Measurements from ENCODE around the gene TIMELESS. TPM values are rescaled to one million over a fixed set of nuclear protein-coding genes. Genes with fewer than 3 reads are reported as not detected.

TIMELESS gene
- total RNA-seq, 1 experiment from 2014 or later = 71.4 TPM

DNA sequence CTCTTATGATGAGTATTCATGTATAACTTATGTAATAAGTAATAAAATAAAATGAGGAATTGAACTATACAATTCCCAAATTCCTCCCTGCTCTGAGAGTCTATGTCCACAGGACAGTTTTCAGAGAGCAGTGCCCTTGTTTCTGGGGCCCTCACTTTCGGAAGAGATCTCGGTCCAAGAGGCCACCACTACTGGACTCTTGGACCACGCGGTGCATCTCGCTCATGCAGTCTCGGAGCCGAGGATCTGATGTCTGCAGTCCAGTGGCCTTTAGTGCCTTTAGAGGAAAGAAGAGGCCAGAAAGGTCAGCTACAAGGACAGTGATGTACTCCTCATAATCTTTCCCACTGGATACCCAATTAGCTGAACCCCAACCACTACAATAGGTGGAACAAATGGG, 30.4 kb upstream of the TIMELESS start:
- H3K9me3 ChIP-seq (ENCODE audit: low read depth, low read length, poor library complexity, severe bottlenecking) = no peaks in the 10 kb centered on the region
- no peak for TF ChIP-seq EZH2 (IDR thresholded peaks at IDR 0.05; ENCODE audit: borderline replicate concordance, low read depth, low read length, poor library complexity, severe bottlenecking)
- TF ChIP-seq, protein P1, sequence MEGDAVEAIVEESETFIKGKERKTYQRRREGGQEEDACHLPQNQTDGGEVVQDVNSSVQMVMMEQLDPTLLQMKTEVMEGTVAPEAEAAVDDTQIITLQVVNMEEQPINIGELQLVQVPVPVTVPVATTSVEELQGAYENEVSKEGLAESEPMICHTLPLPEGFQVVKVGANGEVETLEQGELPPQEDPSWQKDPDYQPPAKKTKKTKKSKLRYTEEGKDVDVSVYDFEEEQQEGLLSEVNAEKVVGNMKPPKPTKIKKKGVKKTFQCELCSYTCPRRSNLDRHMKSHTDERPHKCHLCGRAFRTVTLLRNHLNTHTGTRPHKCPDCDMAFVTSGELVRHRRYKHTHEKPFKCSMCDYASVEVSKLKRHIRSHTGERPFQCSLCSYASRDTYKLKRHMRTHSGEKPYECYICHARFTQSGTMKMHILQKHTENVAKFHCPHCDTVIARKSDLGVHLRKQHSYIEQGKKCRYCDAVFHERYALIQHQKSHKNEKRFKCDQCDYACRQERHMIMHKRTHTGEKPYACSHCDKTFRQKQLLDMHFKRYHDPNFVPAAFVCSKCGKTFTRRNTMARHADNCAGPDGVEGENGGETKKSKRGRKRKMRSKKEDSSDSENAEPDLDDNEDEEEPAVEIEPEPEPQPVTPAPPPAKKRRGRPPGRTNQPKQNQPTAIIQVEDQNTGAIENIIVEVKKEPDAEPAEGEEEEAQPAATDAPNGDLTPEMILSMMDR (conservative IDR thresholded peaks at IDR 0.05; ENCODE audit: low read depth, low read length) = no peak
- POLR2A ChIA-PET (ENCODE audit: low non-redundant PET) = no interaction called here
- BruUV-seq (replicated peaks) = no TSS peak
- H3K4me3 ChIP-seq (ENCODE audit: low read depth, low read length, poor library complexity, severe bottlenecking) = no peak overlapping the region
- H3K27me3 ChIP-seq (replicated peaks; ENCODE audit: insufficient read depth, low read depth, low read length, poor library complexity) = no peaks in the 10 kb centered on the region
- CTCF ChIA-PET = no interaction called here
- H3K27ac ChIP-seq (ENCODE audit: low read depth, low read length, poor library complexity, severe bottlenecking) = no peak overlapping the region
- intact Hi-C loops (cut with micrococcal nuclease; ENCODE audit: unreplicated experiment) = no loop called here
- no peaks in the 10 kb centered on the region for H3K36me3 ChIP-seq (ENCODE audit: insufficient read depth, low read length, poor library complexity, severe bottlenecking)
- no peaks in the 10 kb centered on the region for H3K4me1 ChIP-seq (ENCODE audit: insufficient read depth, low read length, poor library complexity, severe bottlenecking)
- DNase-seq (ENCODE audit: low spot score) = no peak

DNA sequence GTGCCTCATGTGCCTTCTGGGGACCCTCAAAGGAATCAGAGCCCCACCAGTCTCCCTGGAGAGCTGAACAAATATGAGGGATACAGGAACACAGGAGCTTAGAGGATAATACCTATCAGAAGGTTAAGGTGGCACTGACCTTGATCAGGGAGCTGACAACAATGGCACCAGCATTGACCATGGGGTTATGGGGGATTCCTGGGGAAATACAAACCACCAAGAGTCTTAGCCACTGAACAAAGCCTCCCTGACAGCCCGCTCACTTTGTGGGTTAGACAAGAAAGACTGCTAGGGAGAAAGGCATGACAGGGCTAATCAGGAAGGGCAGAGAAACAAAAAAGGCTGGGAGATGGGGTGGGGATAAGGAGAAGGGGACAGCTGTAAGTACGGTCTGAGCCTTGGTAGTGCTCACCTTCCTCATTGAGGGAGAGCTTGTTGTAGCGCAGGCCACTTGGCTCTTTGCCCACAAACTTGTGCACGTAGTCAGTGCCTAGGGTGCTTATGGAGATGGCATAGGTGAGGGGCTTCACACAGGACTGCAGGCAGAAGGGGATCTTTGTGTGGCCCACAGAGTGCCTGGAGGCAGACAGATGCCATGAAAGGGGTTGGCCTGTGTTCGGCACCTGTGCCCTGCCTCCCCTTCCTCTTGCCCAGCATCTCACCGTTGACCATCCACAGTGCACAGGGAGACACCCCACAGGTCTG, 28.4 kb upstream of the TIMELESS start:
- ChIA-PET CTCF (interaction anchor here (0.5 kb wide), 1 partner anchor 13 kb away, joined by 4 read pairs; no protein-coding TSS in a partner anchor), POLR2A (ENCODE audit: low non-redundant PET) (interaction anchor here (0.5 to 0.6 kb wide), 2 partner anchors 8 to 27 kb away, joined by 5 to 15 read pairs; no protein-coding TSS in a partner anchor)
- intact Hi-C loops (cut with micrococcal nuclease; ENCODE audit: unreplicated experiment) = no loop called here
- Histone ChIP-seq H3K9me3 (ENCODE audit: low read depth, low read length, poor library complexity, severe bottlenecking) (no peaks in the 10 kb centered on the region), H3K36me3 (ENCODE audit: insufficient read depth, low read length, poor library complexity, severe bottlenecking) (no peaks in the 10 kb centered on the region), H3K4me1 (ENCODE audit: insufficient read depth, low read length, poor library complexity, severe bottlenecking) (no peaks in the 10 kb centered on the region), H3K27me3 (replicated peaks; ENCODE audit: insufficient read depth, low read depth, low read length, poor library complexity) (no peaks in the 10 kb centered on the region), H3K27ac (ENCODE audit: low read depth, low read length, poor library complexity, severe bottlenecking) (no peak overlapping the region), H3K4me3 (ENCODE audit: low read depth, low read length, poor library complexity, severe bottlenecking) (no peak overlapping the region)
- no peak for DNase-seq (ENCODE audit: low spot score)
- no TSS peak for BruUV-seq (replicated peaks)
- TF ChIP-seq EZH2 (IDR thresholded peaks at IDR 0.05; ENCODE audit: borderline replicate concordance, low read depth, low read length, poor library complexity, severe bottlenecking) = no peak
- TF ChIP-seq, protein P1 (conservative IDR thresholded peaks at IDR 0.05; ENCODE audit: low read depth, low read length) = no peak

DNA sequence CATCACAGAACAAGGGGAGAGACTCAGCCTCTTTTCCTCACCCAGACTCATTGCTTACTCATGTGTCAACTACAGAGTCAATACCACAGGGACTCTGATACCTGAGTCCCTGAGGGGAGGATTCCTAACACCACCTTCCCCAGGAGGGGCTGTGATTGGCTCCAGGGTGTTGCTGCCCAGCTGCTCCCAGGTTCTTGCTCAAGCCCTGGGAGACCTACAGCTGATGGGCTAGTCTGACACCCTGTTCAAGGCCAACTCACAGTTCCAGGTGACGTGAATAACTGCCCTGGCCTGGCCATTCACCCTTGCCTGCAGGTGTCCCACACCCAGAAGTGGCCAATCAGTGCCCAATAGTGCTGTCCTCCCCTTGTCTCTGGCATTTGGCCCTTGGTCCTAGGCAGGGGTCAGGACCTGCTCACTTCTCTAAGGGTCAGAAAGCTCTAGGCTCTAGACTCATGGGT, 27.8 kb upstream of the TIMELESS start:
- no peak for DNase-seq (ENCODE audit: low spot score)
- Histone ChIP-seq H3K27ac (ENCODE audit: low read depth, low read length, poor library complexity, severe bottlenecking) (no peak overlapping the region), H3K4me3 (ENCODE audit: low read depth, low read length, poor library complexity, severe bottlenecking) (no peak overlapping the region), H3K27me3 (replicated peaks; ENCODE audit: insufficient read depth, low read depth, low read length, poor library complexity) (no peaks in the 10 kb centered on the region), H3K9me3 (ENCODE audit: low read depth, low read length, poor library complexity, severe bottlenecking) (no peaks in the 10 kb centered on the region), H3K4me1 (ENCODE audit: insufficient read depth, low read length, poor library complexity, severe bottlenecking) (no peaks in the 10 kb centered on the region), H3K36me3 (ENCODE audit: insufficient read depth, low read length, poor library complexity, severe bottlenecking) (no peaks in the 10 kb centered on the region)
- ChIA-PET POLR2A (ENCODE audit: low non-redundant PET) (interaction anchor here (0.6 kb wide), 1 partner anchor 26 kb away, joined by 15 read pairs; no protein-coding TSS in a partner anchor), CTCF (interaction anchor here (0.5 kb wide), 1 partner anchor 12 kb away, joined by 4 read pairs; no protein-coding TSS in a partner anchor)
- intact Hi-C loops (cut with micrococcal nuclease; ENCODE audit: unreplicated experiment) = no loop called here
- BruUV-seq (replicated peaks) = no TSS peak
- no peak for TF ChIP-seq EZH2 (IDR thresholded peaks at IDR 0.05; ENCODE audit: borderline replicate concordance, low read depth, low read length, poor library complexity, severe bottlenecking)
- TF ChIP-seq, protein P1 (conservative IDR thresholded peaks at IDR 0.05; ENCODE audit: low read depth, low read length) = no peak

All from A673 (cell line).